Hepatocyte (in vitro differentiated cells): ENCODE measurements around the gene NR2F2.

ENCODE experiments used
- CTCF ChIP-seq: fragments of 200-600 bp; sonication (generic); IDR thresholded peaks from 2 replicates; pipeline ENCODE4 v1.5.1; 2016; ENCODE audit warnings: antibody characterized with exemption, mild to moderate bottlenecking; ENCODE audit not compliant: poor library complexity
- EZH2phosphoT487 ChIP-seq: fragments of 200-600 bp; sonication (generic); IDR thresholded peaks from one replicate; pipeline ENCODE4 v1.6.1; 2018; ENCODE audit warnings: antibody characterized with exemption, mild to moderate bottlenecking, low read depth, moderate library complexity; ENCODE audit not compliant: unreplicated experiment, severe bottlenecking

DNA sequence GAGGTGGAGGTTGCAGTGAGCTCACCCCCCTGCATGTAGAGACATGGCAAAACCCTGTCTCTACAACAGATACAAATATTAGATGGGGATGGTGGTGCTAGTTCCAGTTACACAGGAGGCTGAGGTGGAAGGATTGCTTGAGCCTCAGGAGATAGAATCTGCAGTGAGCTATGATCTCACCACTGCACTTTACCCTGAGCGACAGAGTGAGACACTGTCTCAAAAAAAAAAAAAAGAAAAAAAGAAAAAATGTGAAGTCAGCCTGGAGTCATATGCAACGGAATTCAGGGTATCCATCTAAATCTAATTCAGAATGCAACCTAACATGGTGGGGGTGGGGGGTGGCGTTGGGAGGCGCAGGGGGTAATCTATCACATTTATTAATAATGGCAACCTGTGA, 37.1 kb upstream of the NR2F2 start:
- TF ChIP-seq CTCF (no peak), EZH2phosphoT487 (no peak)
